ENCODE results near the gene PRPF19.

GRCh38 chr11:60926500-60926899 lies 20.1 kb upstream of the PRPF19 start:
- TF ChIP-seq POLR2A (IDR thresholded peaks at IDR 0.05) (no peak), CTCF (IDR thresholded peaks at IDR 0.05) (no peak)
